Fibroblast of pulmonary artery (primary cell): ENCODE data around the gene PLEKHG3.

Experiments used
- DNase-seq: peaks from one replicate; pipeline ENCODE4 v3.0.0-alpha.2; 2010; ENCODE audit warnings: low read depth
- H3K4me3 ChIP-seq: replicated peaks from 2 replicates; pipeline ENCODE4 v1.5.1; 2011; ENCODE audit warnings: low read depth, mild to moderate bottlenecking, control low read depth, low read length, moderate library complexity
- TF ChIP-seq, protein P1 (sequence below): IDR thresholded peaks from 2 replicates; pipeline ENCODE4 v1.5.1; 2011; ENCODE audit warnings: mild to moderate bottlenecking, control low read depth, low read length, inconsistent platforms; ENCODE audit errors: missing control alignments

Gene PLEKHG3

DNA sequence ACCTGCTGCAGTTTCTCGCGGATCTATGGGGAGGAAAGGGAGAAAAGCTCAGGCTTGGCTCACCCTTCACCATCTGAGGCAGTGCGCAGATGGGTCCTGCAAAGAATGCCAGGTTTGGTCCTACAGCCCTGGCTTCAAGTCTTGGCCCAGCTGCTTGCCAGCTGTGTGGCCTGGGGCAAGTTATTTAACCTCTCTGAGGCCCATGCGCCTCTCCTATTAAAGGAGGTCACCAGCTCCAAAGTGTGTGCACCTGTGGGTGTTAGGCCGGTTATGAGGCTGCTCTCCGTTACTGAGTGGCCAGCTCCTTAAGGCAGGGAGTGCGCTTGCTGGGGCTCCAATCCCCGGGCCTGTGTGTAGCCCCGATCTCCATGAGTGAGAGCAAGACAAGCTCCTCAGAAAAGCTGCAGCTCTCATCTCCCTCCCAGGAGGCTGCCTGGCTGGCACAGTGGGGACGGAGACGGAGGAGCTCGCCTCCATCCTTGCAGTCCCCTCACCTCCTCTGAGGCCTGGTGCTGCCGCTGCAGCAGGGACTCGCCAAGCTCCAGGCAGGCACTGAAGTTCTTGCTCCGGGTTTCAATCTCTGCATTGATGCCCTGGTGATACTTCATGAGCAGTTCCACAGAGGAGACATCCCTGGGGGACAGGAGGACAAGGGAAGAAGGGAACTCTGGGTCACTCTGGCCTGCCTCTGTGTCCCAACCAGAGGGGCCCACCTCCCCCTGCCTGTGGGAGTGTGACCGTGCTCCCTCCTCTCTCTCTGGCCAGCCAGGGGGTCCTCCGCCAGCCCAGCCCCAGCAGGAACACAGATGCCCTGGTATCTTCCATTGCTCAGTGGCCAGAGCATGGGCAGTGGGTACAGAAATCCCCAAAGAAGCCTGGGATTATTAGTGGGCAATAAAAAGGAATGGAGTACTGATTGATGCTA lies 65.1 kb downstream of the PLEKHG3 start:
- no peak for DNase-seq
- H3K4me3 ChIP-seq = no peak overlapping the region
- TF ChIP-seq, protein P1, sequence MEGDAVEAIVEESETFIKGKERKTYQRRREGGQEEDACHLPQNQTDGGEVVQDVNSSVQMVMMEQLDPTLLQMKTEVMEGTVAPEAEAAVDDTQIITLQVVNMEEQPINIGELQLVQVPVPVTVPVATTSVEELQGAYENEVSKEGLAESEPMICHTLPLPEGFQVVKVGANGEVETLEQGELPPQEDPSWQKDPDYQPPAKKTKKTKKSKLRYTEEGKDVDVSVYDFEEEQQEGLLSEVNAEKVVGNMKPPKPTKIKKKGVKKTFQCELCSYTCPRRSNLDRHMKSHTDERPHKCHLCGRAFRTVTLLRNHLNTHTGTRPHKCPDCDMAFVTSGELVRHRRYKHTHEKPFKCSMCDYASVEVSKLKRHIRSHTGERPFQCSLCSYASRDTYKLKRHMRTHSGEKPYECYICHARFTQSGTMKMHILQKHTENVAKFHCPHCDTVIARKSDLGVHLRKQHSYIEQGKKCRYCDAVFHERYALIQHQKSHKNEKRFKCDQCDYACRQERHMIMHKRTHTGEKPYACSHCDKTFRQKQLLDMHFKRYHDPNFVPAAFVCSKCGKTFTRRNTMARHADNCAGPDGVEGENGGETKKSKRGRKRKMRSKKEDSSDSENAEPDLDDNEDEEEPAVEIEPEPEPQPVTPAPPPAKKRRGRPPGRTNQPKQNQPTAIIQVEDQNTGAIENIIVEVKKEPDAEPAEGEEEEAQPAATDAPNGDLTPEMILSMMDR = no peak

DNA sequence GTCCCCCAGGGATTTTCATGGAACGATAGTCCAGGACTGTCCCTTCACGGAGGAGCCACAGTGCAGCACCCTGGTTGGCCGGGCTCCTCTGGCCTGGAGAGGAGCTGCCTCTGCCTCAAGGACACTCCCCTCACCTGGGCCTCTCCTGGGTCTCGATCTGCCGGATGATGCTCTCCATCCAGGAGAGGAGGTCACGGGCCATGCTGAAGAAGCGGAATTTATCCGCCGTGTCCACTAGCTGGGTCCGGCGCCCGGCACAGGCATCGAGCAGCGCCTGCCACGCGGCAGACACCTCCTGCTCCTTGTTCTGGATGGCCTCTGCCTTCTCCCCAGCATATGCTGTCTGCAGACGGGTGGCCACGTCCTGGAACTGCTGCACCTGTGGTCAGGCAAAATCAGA lies 66.5 kb downstream of the PLEKHG3 start:
- no peak overlapping the region for H3K4me3 ChIP-seq
- DNase-seq = no peak
- TF ChIP-seq, protein P1 = no peak

DNA sequence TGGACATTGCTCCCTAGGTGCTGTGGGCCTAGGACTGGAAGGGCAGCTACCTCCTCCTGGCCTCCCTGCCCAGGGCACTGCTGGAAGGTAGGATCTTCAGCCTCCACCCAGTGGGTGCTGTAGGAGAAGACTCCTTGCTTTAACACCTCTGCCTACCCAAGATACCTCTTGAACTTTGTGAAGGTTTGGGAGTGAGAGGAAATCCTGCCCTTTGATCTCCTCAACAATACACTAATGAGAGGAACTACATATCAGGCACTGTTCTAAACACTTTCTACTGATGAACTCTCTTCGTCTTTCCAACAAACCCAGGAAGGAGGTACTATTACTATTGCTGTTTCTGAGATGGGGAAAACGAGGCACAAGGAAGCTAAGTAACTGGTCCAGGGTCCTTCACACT lies 66.9 kb downstream of the PLEKHG3 start:
- TF ChIP-seq, protein P1 = no peak
- no peak overlapping the region for H3K4me3 ChIP-seq
- no peak for DNase-seq

DNA sequence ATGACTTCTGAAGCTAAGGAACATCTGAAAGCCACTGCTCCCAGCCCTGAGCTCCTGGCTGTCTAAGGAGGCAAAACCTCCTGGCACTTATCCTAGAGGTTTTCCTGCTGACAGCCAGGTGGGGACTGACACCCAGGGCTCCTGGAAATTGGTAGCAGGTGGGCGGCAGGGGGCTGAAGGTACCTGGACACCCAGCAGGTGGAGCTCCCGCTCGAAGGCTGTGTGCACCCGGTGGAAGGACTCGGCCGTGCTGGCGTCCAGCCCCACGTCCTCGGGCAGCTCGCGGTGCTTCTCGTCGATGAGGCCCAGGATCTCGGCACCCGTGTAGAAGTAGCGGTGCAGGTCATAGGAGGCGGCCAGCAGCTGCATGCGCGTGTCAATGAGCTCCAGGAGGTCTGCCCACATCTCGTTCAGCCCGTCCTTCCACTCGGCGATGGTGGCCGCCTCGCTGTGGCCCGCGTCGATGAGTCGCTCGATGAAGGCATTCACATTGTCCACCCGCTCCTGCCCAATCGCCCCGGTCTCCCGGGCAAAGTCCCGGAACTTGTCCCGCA lies 68.2 kb downstream of the PLEKHG3 start:
- no peak for DNase-seq
- TF ChIP-seq, protein P1 = no peak
- no peak overlapping the region for H3K4me3 ChIP-seq

DNA sequence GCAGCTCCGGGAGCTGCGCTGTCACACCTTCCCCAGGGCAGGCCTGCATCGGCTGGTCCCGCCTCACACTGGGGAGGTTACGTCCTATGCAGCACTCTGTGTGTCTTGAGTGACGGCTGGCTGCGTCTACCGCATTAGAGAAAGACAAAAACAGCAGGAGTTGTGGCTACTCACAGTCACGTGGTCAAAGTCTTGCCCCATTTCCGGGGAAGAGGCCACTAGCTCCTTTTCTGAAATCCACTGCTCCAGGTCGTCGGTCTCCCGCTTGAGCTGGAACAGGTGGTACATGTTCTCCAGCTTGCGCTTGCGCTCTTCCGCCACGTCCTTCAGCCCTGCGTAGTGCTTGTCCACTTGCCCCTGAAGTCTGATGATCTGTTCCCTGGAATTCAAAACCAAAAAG lies 68.8 kb downstream of the PLEKHG3 start:
- DNase-seq = no peak
- TF ChIP-seq, protein P1 = no peak
- no peak overlapping the region for H3K4me3 ChIP-seq

DNA sequence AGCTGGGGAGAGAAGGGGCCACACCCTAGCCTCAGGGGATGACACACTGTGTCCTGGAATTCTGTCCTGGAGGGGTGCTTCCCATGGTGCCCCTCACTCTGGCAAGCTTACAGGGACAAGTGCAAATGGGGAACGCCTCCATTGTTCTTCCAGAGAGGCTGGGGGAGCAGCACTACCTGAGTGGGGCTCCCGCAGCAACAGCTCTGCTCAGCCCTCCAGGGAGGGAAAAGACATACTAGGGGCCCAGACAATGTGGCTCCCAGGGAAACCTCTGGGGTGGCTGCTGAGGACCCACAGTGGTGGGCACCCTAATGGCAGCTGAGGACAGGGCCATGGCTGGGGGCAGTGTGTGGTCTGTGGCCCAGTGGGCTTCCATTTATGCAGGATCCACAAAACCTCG lies 69.4 kb downstream of the PLEKHG3 start:
- TF ChIP-seq, protein P1 = no peak
- no peak overlapping the region for H3K4me3 ChIP-seq
- no peak for DNase-seq

DNA sequence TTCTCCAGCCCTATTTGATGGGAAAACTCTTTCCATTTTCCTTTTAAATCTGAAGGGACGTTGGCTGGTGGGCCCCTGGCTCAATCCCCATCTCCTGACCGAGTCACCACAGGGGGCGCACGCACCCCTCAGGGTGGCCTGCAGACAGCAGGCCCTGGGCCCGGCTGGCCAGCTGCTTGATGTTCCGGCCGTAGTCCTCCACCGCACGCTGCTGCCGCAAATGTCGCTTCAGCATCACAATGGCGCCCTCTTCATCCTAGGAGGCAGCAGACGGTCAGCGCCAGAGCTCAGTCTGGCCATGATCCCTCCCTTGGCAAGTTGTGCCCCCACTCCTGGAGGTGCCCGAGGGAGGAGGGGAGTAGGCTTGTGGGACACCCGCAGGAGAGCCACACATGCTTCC lies 70.0 kb downstream of the PLEKHG3 start:
- TF ChIP-seq, protein P1 = no peak
- no peak overlapping the region for H3K4me3 ChIP-seq
- no peak for DNase-seq
